Measurements from ENCODE around the gene AKR1C1. TPM values are rescaled to one million over a fixed set of nuclear protein-coding genes. Genes with fewer than 3 reads are reported as not detected.

Gene AKR1C1
- total and polyA plus RNA-seq, 2 of the 13 experiments (the other 11 are each of a cell fraction or from before 2014, with no cell fraction given): 948 to 2,238 TPM

DNA sequence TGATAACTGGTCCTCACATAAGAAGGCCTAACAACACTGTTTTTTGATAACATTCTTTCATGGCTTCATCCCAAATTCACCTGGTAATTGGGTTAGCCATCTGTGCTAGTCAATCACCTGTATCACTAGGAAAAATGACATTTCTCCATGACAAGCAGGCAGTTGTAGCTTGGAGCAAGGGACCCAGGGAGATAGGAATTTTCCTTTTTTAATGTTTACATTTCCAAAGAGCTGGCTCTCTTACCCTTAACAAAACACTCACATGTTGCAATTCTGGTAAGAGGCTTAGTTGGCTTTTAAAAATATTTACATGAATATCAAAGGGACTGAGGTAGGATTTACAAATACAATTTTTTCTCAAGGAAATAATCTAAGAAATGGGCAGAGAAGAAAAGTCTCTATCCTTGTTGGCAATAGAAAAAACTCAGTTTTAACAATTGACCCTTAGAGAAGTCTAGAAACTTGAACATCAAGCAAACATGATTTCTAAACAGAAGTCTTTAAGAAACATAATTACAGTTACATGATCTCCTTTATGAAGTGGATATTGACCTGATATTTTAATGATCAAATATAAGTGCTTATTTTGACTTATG lies 16.1 kb upstream of the AKR1C1 start (continued):
- TF ChIP-seq, protein P1, sequence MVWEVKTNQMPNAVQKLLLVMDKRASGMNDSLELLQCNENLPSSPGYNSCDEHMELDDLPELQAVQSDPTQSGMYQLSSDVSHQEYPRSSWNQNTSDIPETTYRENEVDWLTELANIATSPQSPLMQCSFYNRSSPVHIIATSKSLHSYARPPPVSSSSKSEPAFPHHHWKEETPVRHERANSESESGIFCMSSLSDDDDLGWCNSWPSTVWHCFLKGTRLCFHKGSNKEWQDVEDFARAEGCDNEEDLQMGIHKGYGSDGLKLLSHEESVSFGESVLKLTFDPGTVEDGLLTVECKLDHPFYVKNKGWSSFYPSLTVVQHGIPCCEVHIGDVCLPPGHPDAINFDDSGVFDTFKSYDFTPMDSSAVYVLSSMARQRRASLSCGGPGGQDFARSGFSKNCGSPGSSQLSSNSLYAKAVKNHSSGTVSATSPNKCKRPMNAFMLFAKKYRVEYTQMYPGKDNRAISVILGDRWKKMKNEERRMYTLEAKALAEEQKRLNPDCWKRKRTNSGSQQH (CRISPR knock-in tag; IDR thresholded peaks at IDR 0.05; ENCODE audit: low read depth): no peak
- TF ChIP-seq ZNF12 (CRISPR knock-in tag; IDR thresholded peaks at IDR 0.05) (0 out of 2 replicates have a peak, but pooled peaks have one; percentile 25), WIZ (CRISPR knock-in tag; IDR thresholded peaks at IDR 0.05) (no peak), FOXA1 (IDR thresholded peaks at IDR 0.05) (no peak), FOXA1 (CRISPR knock-in tag; IDR thresholded peaks at IDR 0.05) (peak; percentile 58; the same call in 1 of the 2 replicates), ZC3H4 (CRISPR knock-in tag; IDR thresholded peaks at IDR 0.05; ENCODE audit: borderline replicate concordance) (peak; percentile 58; the same call in 1 of the 2 replicates), SOX5 (CRISPR knock-in tag; IDR thresholded peaks at IDR 0.05; ENCODE audit: borderline replicate concordance) (peak; percentile 79; the same call in 1 of the 2 replicates), SRY (CRISPR knock-in tag; IDR thresholded peaks at IDR 0.05) (no peak; the same call in 1 of the 2 replicates), ZFY (CRISPR knock-in tag; IDR thresholded peaks at IDR 0.05) (no peak), TGIF2 (CRISPR knock-in tag; IDR thresholded peaks at IDR 0.05) (peak; percentile 81), HDAC2 (CRISPR knock-in tag; IDR thresholded peaks at IDR 0.05) (peak; percentile 54; the same call in 1 of the 2 replicates), MYNN (CRISPR knock-in tag; IDR thresholded peaks at IDR 0.05; ENCODE audit: low read depth) (no peak), ISX (CRISPR knock-in tag; conservative IDR thresholded peaks at IDR 0.05) (0 out of 2 replicates have a peak, but pooled peaks have one; percentile 30), GATAD2A (CRISPR knock-in tag; IDR thresholded peaks at IDR 0.05) (peak; percentile 80), ZNF225 (CRISPR knock-in tag; IDR thresholded peaks at IDR 0.05) (no peak)
- TF ChIP-seq, protein P2, sequence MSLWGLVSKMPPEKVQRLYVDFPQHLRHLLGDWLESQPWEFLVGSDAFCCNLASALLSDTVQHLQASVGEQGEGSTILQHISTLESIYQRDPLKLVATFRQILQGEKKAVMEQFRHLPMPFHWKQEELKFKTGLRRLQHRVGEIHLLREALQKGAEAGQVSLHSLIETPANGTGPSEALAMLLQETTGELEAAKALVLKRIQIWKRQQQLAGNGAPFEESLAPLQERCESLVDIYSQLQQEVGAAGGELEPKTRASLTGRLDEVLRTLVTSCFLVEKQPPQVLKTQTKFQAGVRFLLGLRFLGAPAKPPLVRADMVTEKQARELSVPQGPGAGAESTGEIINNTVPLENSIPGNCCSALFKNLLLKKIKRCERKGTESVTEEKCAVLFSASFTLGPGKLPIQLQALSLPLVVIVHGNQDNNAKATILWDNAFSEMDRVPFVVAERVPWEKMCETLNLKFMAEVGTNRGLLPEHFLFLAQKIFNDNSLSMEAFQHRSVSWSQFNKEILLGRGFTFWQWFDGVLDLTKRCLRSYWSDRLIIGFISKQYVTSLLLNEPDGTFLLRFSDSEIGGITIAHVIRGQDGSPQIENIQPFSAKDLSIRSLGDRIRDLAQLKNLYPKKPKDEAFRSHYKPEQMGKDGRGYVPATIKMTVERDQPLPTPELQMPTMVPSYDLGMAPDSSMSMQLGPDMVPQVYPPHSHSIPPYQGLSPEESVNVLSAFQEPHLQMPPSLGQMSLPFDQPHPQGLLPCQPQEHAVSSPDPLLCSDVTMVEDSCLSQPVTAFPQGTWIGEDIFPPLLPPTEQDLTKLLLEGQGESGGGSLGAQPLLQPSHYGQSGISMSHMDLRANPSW (CRISPR knock-in tag; IDR thresholded peaks at IDR 0.05; ENCODE audit: borderline replicate concordance): no peak
- TF ChIP-seq, protein P3, sequence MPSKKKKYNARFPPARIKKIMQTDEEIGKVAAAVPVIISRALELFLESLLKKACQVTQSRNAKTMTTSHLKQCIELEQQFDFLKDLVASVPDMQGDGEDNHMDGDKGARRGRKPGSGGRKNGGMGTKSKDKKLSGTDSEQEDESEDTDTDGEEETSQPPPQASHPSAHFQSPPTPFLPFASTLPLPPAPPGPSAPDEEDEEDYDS (CRISPR knock-in tag; IDR thresholded peaks at IDR 0.05): peak; percentile 57
- TF ChIP-seq, protein P4, sequence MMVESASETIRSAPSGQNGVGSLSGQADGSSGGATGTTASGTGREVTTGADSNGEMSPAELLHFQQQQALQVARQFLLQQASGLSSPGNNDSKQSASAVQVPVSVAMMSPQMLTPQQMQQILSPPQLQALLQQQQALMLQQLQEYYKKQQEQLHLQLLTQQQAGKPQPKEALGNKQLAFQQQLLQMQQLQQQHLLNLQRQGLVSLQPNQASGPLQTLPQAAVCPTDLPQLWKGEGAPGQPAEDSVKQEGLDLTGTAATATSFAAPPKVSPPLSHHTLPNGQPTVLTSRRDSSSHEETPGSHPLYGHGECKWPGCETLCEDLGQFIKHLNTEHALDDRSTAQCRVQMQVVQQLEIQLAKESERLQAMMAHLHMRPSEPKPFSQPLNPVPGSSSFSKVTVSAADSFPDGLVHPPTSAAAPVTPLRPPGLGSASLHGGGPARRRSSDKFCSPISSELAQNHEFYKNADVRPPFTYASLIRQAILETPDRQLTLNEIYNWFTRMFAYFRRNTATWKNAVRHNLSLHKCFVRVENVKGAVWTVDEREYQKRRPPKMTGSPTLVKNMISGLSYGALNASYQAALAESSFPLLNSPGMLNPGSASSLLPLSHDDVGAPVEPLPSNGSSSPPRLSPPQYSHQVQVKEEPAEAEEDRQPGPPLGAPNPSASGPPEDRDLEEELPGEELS (CRISPR knock-in tag; IDR thresholded peaks at IDR 0.05): peak; percentile 57; the same call in 1 of the 2 replicates
- TF ChIP-seq, protein P5, sequence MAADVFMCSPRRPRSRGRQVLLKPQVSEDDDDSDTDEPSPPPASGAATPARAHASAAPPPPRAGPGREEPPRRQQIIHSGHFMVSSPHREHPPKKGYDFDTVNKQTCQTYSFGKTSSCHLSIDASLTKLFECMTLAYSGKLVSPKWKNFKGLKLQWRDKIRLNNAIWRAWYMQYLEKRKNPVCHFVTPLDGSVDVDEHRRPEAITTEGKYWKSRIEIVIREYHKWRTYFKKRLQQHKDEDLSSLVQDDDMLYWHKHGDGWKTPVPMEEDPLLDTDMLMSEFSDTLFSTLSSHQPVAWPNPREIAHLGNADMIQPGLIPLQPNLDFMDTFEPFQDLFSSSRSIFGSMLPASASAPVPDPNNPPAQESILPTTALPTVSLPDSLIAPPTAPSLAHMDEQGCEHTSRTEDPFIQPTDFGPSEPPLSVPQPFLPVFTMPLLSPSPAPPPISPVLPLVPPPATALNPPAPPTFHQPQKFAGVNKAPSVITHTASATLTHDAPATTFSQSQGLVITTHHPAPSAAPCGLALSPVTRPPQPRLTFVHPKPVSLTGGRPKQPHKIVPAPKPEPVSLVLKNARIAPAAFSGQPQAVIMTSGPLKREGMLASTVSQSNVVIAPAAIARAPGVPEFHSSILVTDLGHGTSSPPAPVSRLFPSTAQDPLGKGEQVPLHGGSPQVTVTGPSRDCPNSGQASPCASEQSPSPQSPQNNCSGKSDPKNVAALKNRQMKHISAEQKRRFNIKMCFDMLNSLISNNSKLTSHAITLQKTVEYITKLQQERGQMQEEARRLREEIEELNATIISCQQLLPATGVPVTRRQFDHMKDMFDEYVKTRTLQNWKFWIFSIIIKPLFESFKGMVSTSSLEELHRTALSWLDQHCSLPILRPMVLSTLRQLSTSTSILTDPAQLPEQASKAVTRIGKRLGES (CRISPR knock-in tag; IDR thresholded peaks at IDR 0.05; ENCODE audit: borderline replicate concordance): no peak
- TF ChIP-seq, protein P6, sequence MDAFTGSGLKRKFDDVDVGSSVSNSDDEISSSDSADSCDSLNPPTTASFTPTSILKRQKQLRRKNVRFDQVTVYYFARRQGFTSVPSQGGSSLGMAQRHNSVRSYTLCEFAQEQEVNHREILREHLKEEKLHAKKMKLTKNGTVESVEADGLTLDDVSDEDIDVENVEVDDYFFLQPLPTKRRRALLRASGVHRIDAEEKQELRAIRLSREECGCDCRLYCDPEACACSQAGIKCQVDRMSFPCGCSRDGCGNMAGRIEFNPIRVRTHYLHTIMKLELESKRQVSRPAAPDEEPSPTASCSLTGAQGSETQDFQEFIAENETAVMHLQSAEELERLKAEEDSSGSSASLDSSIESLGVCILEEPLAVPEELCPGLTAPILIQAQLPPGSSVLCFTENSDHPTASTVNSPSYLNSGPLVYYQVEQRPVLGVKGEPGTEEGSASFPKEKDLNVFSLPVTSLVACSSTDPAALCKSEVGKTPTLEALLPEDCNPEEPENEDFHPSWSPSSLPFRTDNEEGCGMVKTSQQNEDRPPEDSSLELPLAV (CRISPR knock-in tag; conservative IDR thresholded peaks at IDR 0.05; ENCODE audit: low read depth): no peak

All from HepG2 (cell line).